Activated CD4-positive, alpha-beta memory T cell treated with anti-CD3 and anti-CD28 coated beads for 36 hours (primary cell): ENCODE measurements around the gene MED12L. TPM values are rescaled to one million over a fixed set of nuclear protein-coding genes. Genes with fewer than 3 reads are reported as not detected.
"Not testable (repeated sequence)": the region's sequence is repeated elsewhere in the genome, so short reads cannot be mapped to it uniquely, and the experiment has no call there.

ENCODE experiments used
- CTCF ChIA-PET: fragments of 350-600 bp; sonication (Branson Sonifier 250); formaldehyde crosslinking; loops from one replicate; lab custom pipeline; 2021; ENCODE audit warnings: antibody characterized with exemption, inconsistent platforms; lab: Charles Lee
- POLR2A ChIA-PET: fragments of 350-600 bp; sonication (Branson Sonifier 250); formaldehyde crosslinking; loops from one replicate; lab custom pipeline; 2021; ENCODE audit warnings: antibody characterized with exemption; lab: Charles Lee
- DNase-seq: peaks from one replicate; pipeline ENCODE4 v3.0.0-alpha.2; 2020
- H3K27ac Mint-ChIP-seq: one replicate; pipeline ENCODE4 v1.8.0; 2021; ENCODE audit warnings: mixed read lengths
- H3K27me3 Mint-ChIP-seq: one replicate; pipeline ENCODE4 v1.8.0; 2021; ENCODE audit warnings: mixed read lengths
- H3K36me3 Mint-ChIP-seq: one replicate; pipeline ENCODE4 v1.8.0; 2021; ENCODE audit warnings: mixed read lengths
- H3K4me1 Mint-ChIP-seq: one replicate; pipeline ENCODE4 v1.8.0; 2021; ENCODE audit warnings: low read depth, mixed read lengths
- H3K4me3 Mint-ChIP-seq: one replicate; pipeline ENCODE4 v1.8.0; 2021; ENCODE audit warnings: mild to moderate bottlenecking, mixed read lengths
- H3K9me3 Mint-ChIP-seq: one replicate; pipeline ENCODE4 v1.8.0; 2021; ENCODE audit warnings: mixed read lengths
- intact Hi-C: fragments of 100-400 bp; cut with micrococcal nuclease; formaldehyde crosslinking; loops from one replicate; pipeline ENCODE4 v1.15.1; 2023
- total RNA-seq, 2 experiments: library from RNA; stranded (reverse); gene quantifications; one replicate each; pipeline ENCODE4 v1.2.3, GENCODE V29; 2021

MED12L gene
- total RNA-seq, 2 experiments from 2014 or later: 1.5 TPM

DNA sequence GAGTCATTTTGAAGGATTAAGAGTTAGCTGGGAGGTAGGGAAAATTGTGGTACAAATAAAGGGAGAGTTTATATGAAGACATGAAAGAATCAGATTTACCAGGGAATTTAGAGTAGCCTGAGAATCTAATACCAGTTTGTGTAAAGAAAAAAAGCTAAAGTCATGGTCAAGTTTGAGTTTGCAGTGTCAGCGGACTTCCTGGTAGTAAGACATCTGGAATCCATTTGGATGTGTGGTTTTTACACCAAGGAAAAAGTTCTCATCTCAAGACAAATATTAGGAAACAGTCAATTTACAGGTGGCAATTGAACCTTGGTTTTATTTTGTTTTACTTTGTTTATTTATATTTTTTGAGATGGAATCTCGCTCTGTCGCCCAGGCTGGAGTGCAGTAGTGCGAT lies 300.6 kb downstream of the MED12L start:
- H3K4me3 Mint-ChIP-seq: no peak overlapping the region
- H3K4me1 Mint-ChIP-seq: peaks cover 6% of the 10 kb centered on the region
- intact Hi-C loops: no loop called here
- ChIA-PET POLR2A (no interaction called here), CTCF (interaction anchor here (0.6 kb wide), 1 partner anchor 10 kb away, joined by 3 read pairs; no protein-coding TSS in a partner anchor)
- H3K27ac Mint-ChIP-seq: no peak overlapping the region
- H3K36me3 Mint-ChIP-seq: no peaks in the 10 kb centered on the region
- no peak for DNase-seq
- H3K27me3 Mint-ChIP-seq: no peaks in the 10 kb centered on the region
- no peaks in the 10 kb centered on the region for H3K9me3 Mint-ChIP-seq

DNA sequence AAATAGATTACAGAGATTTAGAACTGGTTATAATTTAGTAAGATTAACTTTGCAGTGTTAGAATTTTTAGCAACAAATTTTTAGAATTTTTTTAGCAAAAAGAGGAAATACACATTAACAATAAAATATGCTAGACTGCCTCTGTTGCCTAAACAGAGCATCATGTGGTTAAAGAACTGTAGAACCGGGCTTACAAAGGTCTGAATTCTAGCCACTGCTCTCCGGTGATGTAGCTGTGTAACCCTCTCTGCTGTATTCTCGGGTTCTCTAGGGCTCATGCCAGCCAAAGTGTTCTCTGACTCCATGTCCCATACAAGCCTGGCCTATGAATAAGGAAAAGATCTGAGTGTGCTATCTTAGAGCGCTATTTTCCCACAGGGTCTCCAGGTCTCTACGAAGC lies 302.0 kb downstream of the MED12L start:
- intact Hi-C loops: no loop called here
- no peak for DNase-seq
- peaks cover 6% of the 10 kb centered on the region for H3K4me1 Mint-ChIP-seq
- CTCF ChIA-PET: no interaction called here
- no peak overlapping the region for H3K27ac Mint-ChIP-seq
- H3K27me3 Mint-ChIP-seq: no peaks in the 10 kb centered on the region
- POLR2A ChIA-PET: interaction anchor here (0.6 kb wide), 1 partner anchor 39 kb away, joined by 3 read pairs; no protein-coding TSS in a partner anchor
- no peak overlapping the region for H3K4me3 Mint-ChIP-seq
- H3K36me3 Mint-ChIP-seq: no peaks in the 10 kb centered on the region
- H3K9me3 Mint-ChIP-seq: no peaks in the 10 kb centered on the region

DNA sequence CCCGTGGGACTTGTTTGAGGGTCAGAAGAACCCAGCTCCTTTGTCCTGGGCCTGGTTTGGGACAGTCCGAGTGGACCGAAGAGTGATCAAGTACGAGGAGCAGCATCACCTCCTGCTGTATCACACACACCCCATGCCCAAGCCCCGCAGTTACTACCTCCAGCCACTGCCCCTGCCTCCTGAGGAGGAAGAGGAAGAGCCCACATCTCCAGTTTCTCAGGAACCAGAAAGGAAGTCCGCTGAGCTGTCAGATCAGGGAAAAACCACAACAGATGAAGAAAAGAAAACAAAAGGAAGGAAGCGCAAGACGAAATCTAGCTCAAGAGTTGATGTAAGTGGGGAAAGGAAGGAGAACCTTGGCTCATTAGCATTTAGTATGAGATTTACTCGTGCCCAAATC lies 302.4 kb downstream of the MED12L start:
- Mint-ChIP-seq H3K4me3 (no peak overlapping the region), H3K27me3 (no peaks in the 10 kb centered on the region), H3K4me1 (peaks cover 6% of the 10 kb centered on the region), H3K36me3 (no peaks in the 10 kb centered on the region), H3K27ac (no peak overlapping the region), H3K9me3 (no peaks in the 10 kb centered on the region)
- ChIA-PET CTCF (no interaction called here), POLR2A (no interaction called here)
- DNase-seq: no peak
- intact Hi-C loops: no loop called here

DNA sequence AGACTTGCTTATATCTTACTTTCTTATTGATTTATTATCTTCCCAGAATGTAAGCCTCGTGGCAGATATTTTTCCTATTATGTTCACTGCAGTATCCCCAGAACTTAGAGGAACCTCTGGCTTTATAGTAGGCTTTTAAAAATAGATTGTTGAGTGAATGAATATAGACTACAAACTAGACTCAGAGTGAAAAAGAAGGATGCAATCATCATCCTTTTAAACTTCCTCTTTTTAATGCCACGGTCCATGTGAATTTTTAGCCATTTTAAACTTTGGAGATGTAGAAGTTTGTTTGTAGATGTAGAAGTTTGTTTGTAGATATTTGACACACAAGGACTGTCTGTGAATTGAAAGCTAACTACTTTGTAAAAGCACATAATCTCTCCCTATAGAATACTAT lies 306.3 kb downstream of the MED12L start:
- Mint-ChIP-seq H3K4me3 (no peak overlapping the region), H3K9me3 (no peaks in the 10 kb centered on the region), H3K36me3 (no peaks in the 10 kb centered on the region), H3K27me3 (no peaks in the 10 kb centered on the region), H3K27ac (no peak overlapping the region), H3K4me1 (no peaks in the 10 kb centered on the region)
- ChIA-PET POLR2A (no interaction called here), CTCF (no interaction called here)
- intact Hi-C loops: no loop called here
- DNase-seq: no peak

GRCh38 chr3:151392191-151392590 lies 306.7 kb downstream of the MED12L start:
- POLR2A ChIA-PET, H3K4me1 Mint-ChIP-seq, DNase-seq, H3K9me3 Mint-ChIP-seq, H3K36me3 Mint-ChIP-seq, intact Hi-C loops, H3K4me3 Mint-ChIP-seq, H3K27me3 Mint-ChIP-seq, H3K27ac Mint-ChIP-seq, CTCF ChIA-PET: not testable (repeated sequence)

DNA sequence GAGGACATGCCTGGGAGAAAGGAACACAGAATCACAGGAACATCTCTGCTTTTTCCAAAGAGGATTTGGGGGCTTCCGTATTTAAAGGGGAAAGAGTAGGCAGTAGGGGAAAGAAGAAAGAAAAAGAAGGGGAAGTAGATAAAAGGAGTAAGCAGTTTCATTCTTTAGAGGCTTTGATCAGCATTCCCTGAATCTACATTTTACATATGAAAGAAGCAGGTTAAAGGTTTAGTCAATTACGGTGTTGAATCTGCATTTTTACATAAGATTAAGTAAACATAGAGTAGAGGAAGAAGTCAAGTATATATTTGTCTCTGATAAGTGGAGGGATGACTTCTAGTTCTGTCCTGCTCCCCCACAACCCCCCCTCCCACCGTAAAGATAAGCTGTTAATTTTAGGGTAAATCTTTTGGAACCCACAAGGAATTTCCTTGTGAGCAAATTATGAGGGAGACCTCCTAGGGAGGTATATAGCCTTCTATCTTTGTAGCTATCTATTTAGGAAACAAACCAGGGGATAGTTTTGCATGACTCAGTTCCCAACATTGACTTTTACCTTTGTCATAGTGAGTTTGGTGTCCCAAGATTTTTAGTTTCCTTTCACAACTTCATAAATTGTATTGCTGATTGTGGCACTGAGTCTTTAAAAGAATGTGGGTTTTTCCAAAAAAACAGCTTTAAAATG lies 307.8 kb downstream of the MED12L start:
- CTCF ChIA-PET: no interaction called here
- Mint-ChIP-seq H3K36me3 (no peaks in the 10 kb centered on the region), H3K27ac (no peak overlapping the region), H3K4me1 (no peaks in the 10 kb centered on the region), H3K27me3 (no peaks in the 10 kb centered on the region), H3K9me3 (no peaks in the 10 kb centered on the region), H3K4me3 (no peak overlapping the region)
- POLR2A ChIA-PET: no interaction called here
- no peak for DNase-seq
- intact Hi-C loops: no loop called here

- ChIA-PET CTCF (no interaction called here), POLR2A (no interaction called here)
- H3K4me1 Mint-ChIP-seq: no peaks in the 10 kb centered on the region
- H3K4me3 Mint-ChIP-seq: no peak overlapping the region
- H3K27me3 Mint-ChIP-seq: no peaks in the 10 kb centered on the region
- H3K36me3 Mint-ChIP-seq: no peaks in the 10 kb centered on the region
- no peaks in the 10 kb centered on the region for H3K9me3 Mint-ChIP-seq
- DNase-seq: no peak
- intact Hi-C loops: no loop called here
- no peak overlapping the region for H3K27ac Mint-ChIP-seq
Observed at GRCh38 chr3:151393941-151394340, 308.5 kb downstream of the MED12L start.

DNA sequence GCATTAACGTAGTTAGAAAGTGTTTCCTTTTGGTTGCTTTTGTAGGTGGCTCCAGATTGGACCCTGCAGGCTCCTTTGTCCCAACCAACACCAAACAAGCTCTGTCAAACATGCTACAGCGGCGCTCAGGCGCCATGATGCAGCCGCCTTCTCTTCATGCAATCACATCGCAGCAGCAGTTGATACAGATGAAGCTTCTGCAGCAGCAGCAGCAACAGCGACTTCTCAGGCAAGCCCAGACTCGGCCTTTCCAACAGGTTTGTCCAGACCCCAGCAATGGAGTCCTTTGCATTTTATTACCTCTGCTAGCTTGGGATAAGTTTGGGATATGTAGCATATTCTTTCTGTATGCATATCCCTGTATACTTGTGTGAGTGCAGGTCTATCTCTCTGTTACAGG lies 309.1 kb downstream of the MED12L start:
- no peak overlapping the region for H3K27ac Mint-ChIP-seq
- ChIA-PET CTCF (no interaction called here), POLR2A (no interaction called here)
- H3K36me3 Mint-ChIP-seq: no peaks in the 10 kb centered on the region
- no peaks in the 10 kb centered on the region for H3K27me3 Mint-ChIP-seq
- intact Hi-C loops: no loop called here
- no peak for DNase-seq
- no peaks in the 10 kb centered on the region for H3K4me1 Mint-ChIP-seq
- no peaks in the 10 kb centered on the region for H3K9me3 Mint-ChIP-seq
- H3K4me3 Mint-ChIP-seq: no peak overlapping the region

GRCh38 chr3:151395806-151396205 lies 310.3 kb downstream of the MED12L start:
- H3K27me3 Mint-ChIP-seq: peaks cover 2% of the 10 kb centered on the region
- H3K36me3 Mint-ChIP-seq: no peaks in the 10 kb centered on the region
- CTCF ChIA-PET: interaction anchor here (0.7 kb wide), 1 partner anchor 16 kb away, joined by 3 read pairs; no protein-coding TSS in a partner anchor
- no peaks in the 10 kb centered on the region for H3K9me3 Mint-ChIP-seq
- no peaks in the 10 kb centered on the region for H3K4me1 Mint-ChIP-seq
- no peak overlapping the region for H3K27ac Mint-ChIP-seq
- POLR2A ChIA-PET: no interaction called here
- no peak for DNase-seq
- intact Hi-C loops: no loop called here
- no peak overlapping the region for H3K4me3 Mint-ChIP-seq

DNA sequence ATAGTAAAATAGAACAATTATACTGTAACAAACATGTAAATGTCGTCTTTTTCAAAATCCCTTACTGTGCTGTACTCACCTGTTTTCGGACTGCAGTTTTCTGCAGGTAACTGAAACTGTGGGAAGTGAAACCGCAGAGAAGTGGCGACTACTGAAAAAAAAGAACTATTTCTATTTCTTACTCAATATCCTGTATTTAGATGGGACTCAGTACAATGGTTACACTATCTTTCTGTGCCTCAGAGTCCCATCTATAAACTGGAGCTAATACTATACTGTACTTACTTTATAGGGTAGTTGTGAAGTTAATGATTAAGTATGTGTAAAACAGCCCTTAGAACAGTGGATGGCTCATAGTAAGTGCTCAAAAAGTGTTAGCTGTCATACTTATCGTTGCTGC lies 313.4 kb downstream of the MED12L start:
- Mint-ChIP-seq H3K9me3 (no peaks in the 10 kb centered on the region), H3K4me3 (no peak overlapping the region), H3K27me3 (peaks cover 2% of the 10 kb centered on the region), H3K36me3 (no peaks in the 10 kb centered on the region), H3K27ac (no peak overlapping the region), H3K4me1 (no peaks in the 10 kb centered on the region)
- ChIA-PET POLR2A (no interaction called here), CTCF (no interaction called here)
- intact Hi-C loops: no loop called here
- DNase-seq: no peak

DNA sequence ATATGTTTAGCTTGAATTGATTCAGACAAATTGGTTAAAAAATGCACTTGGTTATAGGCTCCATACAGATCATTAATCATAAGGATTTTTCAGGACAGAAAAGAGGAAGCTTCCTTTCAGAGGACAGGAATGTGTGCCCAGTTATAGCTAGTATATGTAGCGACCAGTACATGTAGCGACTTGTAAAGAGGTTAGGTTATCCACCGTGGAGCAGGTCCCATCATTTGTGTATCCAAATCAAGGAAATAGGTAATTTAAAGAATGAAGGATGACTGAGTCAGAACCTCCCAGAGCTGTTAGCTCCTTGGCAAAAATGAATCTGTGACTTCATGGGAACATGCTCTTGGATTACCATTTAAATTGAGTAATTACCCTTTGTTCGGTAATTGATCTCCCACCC lies 314.9 kb downstream of the MED12L start:
- intact Hi-C loops: no loop called here
- H3K4me3 Mint-ChIP-seq: no peak overlapping the region
- POLR2A ChIA-PET: no interaction called here
- H3K9me3 Mint-ChIP-seq: no peaks in the 10 kb centered on the region
- H3K27me3 Mint-ChIP-seq: peaks cover 2% of the 10 kb centered on the region
- H3K4me1 Mint-ChIP-seq: no peaks in the 10 kb centered on the region
- CTCF ChIA-PET: no interaction called here
- no peak overlapping the region for H3K27ac Mint-ChIP-seq
- no peaks in the 10 kb centered on the region for H3K36me3 Mint-ChIP-seq
- DNase-seq: no peak

DNA sequence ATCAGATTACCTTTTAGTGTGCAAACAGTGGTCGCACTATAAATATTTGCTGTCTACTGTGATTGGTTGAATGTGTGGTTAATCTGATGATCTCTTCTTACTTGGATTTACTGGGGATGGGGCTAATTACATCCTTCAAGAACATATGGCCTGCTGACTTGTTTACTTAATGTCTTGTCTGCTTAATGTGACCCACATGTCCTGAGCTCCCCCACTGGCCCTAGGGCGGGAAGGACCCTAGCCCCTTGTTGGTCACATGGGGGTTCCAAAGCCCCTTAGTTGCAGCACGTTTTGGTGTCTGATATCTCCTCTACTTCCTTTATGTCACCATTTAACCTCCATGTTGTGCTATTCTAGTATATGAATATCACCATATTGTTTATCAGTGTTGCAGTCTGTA lies 316.9 kb downstream of the MED12L start:
- ChIA-PET POLR2A (no interaction called here), CTCF (no interaction called here)
- no peak overlapping the region for H3K27ac Mint-ChIP-seq
- peaks cover 4% of the 10 kb centered on the region for H3K27me3 Mint-ChIP-seq
- H3K4me3 Mint-ChIP-seq: no peak overlapping the region
- intact Hi-C loops: no loop called here
- H3K36me3 Mint-ChIP-seq: no peaks in the 10 kb centered on the region
- H3K9me3 Mint-ChIP-seq: no peaks in the 10 kb centered on the region
- no peak for DNase-seq
- H3K4me1 Mint-ChIP-seq: no peaks in the 10 kb centered on the region

DNA sequence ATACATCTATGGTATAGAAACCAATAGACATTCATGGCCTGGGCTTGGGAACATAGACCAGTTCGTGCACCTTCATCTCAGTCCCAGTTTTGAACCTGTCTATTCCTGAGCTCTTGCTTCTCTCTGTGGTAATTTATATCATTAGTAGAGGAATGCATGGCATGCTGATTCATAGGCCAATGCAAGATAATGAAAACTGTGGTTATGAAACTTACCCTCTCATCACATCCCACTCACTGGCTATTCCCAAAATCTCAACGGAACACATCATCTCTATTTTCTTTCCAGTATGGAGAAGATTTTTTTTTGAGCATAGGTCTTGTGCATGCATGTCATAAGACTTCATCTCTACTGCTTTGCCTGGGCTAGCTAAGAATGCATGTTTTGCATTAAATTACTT lies 317.8 kb downstream of the MED12L start:
- CTCF ChIA-PET: no interaction called here

More for the DNA sequence above, 317.8 kb downstream of the MED12L start:
- POLR2A ChIA-PET: no interaction called here
- H3K4me3 Mint-ChIP-seq: no peak overlapping the region
- H3K36me3 Mint-ChIP-seq: no peaks in the 10 kb centered on the region
- no peaks in the 10 kb centered on the region for H3K4me1 Mint-ChIP-seq
- H3K27me3 Mint-ChIP-seq: peaks cover 4% of the 10 kb centered on the region
- intact Hi-C loops: no loop called here
- DNase-seq: no peak
- H3K27ac Mint-ChIP-seq: no peak overlapping the region
- no peaks in the 10 kb centered on the region for H3K9me3 Mint-ChIP-seq
